HuH-7.5 (cell line): ENCODE data around the gene TMED10.
"Not testable (repeated sequence)": the region's sequence is repeated elsewhere in the genome, so short reads cannot be mapped to it uniquely, and the experiment has no call there.

ENCODE experiments used
- DNase-seq: peaks from one replicate; pipeline ENCODE4 v3.0.0; 2011; ENCODE audit warnings: low spot score

TMED10 gene

DNA sequence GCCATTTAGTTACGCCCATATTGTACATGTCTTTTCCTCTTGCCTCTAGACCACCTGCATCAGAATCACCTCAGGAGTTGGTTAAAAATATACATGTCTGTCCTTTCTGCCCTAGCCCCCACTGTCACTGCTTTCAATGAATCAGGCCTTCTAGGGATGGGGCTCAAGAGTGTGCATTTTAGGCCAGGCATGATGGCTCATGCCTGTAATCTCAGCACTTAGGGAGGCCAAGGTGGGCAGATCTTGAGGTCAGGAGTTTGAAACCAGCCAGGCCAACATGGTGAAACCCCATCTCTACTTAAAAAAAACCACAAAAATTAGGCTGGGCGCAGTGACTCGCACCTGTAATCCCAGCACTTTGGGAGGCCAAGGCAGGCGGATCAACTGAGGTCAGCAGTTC, 13.6 kb upstream of the TMED10 start:
- no peak for DNase-seq

DNA sequence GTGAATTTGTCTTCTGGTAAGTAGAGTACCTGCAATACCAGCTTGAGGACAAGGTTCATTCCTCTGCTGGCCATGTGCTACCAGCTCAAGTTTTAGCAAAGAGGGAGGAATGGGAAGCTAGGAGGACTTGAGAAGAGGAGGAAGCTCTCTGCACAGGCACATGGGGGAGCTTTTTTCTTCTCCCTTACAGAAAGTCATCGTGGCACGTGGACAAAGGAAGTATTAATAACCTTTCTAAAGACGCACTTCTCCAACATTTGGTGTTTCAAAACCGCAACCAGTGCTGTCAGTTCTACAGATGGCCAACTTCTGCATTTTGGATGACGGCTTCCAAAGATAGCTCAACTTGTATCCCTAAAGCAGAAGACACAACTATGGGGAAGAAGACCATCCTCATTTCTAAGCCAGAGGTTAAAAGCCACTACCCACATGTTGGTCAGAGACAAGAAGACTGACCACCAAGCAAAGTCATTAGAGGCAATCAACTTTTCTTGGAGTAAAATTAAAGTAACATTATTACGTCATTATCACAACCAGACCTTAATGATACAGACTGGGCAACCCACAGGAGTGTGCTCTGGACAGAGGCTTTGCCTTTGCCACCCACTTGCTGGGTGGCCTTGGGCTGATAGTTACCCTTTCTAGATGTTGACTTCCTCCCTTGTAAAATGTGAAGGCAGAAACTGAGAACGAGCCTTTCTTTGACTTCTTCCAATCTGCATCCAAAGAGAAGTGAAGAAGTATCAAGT, 12.3 kb upstream of the TMED10 start:
- DNase-seq: no peak

DNA sequence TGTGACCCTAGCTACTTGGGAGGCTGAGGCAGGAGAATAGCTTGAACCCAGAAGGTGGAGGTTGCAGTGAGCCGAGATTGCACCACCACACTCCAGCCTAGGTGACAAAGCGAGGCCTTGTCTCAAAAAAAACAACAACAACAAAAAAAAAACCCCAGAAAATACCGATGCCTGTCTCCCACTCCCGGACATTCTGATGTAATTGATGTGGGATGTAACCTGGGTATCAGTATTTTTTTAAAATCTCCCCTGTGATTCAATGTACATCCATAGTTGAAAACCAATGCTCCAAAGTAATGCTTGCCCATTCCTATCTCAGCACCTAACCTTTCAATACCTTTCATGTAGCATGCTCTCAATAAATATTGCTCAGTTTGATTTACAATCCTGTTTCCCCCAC, 11.7 kb upstream of the TMED10 start:
- no peak for DNase-seq

DNA sequence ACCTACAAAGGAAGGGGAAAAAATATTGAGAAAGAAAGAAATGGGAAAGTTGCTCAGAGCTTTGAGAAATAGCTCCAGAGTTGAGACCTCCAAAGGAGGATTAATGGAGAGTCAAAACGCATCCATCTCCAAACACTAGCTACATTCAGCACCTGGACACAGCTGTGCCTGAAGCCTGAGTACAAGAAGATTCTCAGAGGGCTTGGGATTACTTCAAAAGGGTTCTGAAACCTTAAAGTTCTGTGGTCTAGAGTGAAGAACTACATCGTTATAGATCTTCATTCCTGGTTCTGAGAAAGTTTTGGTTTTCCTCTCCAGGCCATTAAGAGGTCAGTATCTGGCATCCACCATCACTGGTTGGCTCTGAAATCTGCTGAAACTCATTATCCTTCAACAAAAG, 10.5 kb upstream of the TMED10 start:
- no peak for DNase-seq

DNA sequence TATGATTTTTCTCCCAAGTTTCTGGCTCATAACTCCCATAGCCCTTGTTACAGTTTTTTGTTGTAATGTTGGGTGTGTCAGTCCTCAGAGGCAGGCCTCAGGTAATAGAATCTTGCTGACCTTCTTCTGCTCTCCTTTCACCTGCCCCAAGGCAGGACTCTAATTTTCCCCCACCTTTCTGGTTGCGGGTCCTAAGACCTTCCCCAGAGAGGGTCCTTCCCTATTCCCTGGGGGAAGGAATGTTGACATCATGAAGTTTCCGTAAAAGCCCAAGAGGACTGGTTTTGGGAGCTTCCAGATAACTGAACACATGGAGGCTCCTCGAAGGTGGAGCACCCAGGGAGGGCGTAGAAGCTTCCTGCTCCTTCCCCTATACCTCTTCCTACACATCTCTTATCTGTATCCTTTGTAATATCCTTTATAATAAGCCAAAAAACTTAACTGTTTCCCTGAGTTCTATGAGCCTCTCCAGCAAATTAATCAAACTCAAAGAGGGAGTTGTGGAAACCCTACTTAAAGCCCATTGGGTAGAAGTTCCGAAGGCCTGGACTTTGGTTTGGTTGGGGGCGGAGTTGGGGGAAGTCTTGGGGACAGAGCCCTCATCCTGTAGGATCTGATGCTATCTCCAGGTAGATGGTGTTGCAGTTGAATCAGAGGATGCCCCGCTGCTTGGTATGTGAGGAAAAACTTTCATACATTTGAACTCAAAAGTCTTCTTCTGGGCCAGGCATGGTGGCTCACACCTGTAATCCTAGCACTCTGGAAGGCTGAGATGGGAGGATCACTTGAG, 9.0 kb upstream of the TMED10 start:
- DNase-seq: no peak

DNA sequence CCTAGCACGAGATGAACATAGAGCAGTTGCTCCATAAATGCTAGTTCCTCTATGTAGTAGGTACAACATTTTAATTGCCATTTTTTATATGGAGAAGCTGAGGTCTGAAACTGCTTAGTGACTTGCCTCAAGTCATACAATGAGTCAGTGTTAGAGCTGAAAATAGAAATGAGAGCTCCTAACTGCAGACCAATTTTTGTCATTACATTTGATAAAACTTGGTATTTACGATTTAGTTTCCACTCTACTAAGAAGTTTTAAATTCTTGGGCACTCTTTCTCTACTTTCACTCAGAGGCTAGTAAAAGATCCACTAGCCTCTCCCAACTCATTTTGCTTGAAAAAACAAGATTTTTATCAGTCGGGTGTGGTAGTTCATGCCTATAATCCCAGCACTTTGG, 8.1 kb upstream of the TMED10 start:
- no peak for DNase-seq

DNA sequence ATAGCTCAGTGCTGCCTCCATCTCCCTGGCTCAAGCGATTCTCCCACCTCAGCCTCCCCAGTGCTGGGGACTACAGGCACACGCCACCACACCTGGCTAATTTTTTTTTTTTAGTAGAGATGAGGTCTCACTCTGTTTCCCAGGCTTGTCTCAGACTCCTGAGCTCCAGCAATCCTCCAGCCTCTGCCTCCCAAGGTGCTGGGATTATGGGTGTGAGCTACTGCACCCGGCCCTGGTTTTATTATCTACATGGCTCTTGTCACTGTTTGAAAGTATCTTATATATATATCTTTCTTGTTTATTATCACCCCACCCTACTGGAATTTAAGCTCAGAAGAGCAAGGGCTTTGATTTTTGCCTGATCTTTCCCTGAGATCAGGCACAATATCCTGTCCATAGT, 7.6 kb upstream of the TMED10 start:
- DNase-seq: no peak

DNA sequence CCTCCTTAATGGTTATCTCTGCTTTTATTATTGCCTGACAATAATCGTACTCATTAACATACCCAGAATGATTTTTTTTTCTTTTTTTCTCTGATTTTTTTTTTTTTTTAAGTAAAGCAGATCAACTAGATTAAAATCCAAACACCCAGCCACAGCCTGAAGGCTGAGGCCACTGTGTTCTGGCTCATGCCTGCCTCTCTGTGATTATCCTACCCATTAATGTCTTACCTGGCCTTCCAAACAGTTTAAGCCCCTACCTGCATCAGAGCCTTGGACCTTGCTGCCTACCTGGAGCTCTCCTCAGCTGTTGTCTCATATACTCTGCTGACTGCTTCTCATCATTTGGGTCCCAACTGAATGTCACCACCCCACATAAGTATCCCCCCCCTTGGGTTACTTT, 6.8 kb upstream of the TMED10 start:
- DNase-seq: no peak

DNA sequence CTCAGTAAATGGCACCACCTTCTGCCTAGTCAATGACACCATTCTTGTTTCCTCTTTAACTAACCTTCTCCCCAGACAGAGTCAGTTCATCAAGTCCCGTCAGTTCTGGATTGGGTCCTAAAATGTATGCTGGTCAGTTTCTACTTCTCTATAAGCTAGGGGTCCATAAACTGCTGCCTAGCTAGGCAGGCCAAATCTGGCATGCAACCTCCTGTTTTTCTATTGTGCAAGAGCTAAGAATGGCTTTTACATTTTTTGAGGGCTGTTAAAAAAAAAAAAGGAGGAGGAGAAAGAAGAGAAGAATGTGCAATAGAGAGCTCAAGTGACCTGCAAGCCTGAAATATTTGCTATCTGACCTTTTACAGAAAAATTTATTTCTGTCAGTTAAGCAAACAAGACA, 6.4 kb upstream of the TMED10 start:
- DNase-seq: no peak

DNA sequence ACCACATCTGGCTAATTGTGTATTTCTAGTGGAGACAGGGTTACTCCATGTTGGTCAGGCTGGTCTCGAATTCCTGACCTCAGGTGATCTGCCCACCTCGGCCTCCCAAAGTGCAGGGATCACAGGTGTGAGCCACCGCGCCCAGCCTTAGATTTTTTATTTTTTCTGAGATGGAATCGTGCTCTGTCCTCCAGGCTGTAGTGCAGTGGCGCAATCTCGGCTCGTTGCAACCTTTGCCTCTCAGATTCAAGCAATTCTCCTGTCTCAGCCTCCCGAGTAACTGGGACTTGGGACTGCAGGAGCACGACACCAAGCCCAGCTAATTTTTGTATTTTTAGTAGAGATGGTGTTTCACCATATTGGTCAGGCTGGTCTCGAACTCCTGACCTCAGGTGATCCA, 5.8 kb upstream of the TMED10 start:
- not testable (repeated sequence) for DNase-seq

DNA sequence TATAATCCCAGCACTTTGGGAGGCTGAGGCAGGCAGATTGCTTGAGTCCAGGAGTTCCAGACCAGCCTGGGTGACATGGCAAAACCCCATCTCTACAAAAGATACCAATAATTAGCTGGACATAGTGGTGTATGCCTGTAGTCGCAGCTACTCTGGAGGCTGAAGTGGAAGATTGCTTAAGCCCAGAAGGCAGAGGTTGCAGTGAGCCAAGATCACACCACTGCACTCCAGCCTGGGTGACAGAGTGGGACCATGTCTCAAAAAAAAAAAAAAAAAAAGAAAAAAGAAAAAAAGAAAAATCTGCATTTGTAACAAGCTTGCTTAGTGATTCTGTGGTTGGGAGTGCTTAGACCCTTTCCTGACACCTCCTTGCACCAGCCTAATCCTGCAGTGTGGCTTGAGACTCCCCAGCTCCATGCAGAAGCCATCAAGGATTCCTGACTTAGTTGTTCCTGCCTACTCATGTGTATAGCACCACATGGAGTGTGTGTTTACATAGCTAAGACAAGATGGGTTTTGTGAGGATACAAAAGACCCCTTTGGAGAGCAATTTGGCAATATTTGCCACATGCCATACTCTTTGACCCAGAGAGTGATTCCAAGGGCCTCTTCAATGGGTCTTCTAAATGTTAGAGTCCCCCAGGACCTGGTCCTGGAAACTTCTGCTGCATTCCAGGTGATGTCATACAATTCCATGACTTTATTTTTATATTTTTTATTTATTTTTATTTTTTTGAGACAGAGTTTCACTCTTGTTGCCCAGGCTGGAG, 5.1 kb upstream of the TMED10 start:
- no peak for DNase-seq

DNA sequence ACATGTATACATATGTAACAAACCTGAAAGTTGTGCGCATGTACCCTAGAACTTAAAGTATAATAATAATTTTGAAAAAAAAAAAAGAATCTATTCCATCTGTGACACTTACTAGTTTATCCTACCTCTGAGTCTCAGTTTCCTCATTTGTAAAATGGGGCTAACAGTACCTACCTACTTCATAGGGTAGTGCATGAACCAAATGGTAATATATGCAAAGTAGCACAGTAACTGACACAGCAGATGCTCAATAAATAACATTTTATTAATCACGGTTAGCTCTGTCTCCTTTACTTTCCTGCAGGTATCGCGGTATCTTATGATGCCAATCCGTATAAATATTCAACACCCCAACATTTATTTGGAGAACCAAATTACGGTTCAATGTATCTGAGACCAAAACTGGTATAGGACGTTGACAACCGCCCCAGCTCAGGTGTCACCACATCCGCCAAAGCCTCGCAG, 703 bp downstream of the TMED10 start:
- DNase-seq: no peak

DNA sequence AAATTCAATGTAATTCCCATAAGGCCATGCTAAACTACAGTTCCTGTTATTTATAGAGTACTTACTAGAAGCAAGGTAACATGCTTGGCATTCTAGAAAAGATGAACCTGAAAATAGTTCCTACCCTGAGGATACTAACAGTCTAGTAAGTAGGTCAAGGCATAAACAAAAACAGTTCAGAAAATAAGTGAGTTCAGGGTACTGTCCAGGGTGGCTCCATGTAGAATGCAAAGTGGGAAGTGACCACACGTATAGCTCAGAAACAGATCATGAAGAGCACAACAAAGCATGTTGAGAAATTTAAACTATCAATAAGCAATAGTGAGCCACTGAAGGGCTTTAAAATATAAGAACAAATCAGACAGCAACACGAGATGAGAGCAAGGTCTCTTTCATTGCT, 2.3 kb downstream of the TMED10 start:
- no peak for DNase-seq

DNA sequence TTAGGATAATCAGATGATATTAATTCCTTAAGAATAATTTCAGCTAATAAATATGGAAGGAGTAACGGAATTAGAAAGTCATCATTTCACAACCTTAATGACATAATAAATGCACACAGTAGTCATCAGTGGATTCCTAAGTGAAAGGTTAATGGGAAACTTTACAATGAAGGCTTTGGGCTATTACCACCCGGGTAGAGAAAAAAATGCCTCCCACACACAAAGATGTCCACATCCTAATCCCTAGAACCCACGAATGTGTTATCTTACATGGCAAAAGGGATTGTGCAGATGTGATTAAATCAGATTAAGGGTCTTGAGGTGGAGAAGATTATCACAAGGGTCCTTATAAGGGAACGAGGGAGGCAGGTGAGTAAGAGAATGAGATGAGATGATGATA, 5.6 kb downstream of the TMED10 start:
- no peak for DNase-seq

DNA sequence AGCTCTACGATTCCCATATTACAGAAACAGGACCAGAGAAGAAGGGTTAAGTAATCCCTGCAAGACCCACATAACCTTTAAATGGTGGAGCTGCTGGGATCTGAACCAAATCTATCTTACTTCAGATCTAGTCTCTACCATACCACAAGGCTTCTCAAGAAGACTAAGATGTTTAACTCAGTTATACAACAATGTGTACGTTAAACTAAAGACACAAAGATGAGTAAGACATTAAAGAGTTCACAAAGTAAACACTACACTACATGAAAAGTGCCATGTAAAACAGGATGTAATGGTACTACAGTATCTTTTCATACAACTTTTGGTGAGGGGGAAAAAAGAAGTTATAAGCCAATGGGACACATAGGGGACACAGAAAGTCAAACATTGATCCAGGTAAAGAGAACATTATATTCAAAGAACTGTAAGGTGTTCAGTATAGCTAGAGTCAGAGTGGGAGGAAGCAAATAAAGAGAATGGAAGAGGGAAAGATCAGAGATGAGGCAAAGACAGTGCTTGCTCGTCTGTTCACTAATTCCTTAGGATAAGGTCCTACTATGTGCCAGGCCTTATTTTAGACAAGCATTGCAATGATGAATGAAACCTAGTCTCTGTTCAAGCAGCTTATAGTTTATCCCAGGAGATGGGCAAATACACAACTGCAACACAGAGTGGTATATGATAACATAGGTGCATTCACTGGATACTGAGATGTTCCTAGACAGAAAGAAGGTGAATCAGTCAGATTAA, 7.7 kb downstream of the TMED10 start:
- DNase-seq: no peak

DNA sequence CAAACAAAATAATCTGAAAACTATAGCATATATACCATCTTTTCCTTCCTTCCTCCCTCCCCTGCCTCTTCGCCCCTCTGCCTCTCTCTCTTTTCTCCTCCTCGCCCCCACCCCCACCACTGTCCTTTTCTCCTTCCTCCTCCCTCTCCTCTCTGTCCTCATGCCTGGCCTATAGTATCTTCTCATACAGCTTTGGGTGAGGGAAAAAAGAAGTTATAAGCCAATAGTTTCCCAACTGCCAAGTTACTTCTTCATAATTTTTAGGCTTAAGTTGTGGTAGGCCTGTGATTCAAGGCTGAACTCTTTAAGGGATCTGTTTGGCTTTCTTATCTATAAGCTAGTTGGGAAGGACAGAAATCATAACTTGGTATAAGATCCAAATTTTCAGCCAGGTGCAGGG, 9.1 kb downstream of the TMED10 start:
- DNase-seq: no peak

DNA sequence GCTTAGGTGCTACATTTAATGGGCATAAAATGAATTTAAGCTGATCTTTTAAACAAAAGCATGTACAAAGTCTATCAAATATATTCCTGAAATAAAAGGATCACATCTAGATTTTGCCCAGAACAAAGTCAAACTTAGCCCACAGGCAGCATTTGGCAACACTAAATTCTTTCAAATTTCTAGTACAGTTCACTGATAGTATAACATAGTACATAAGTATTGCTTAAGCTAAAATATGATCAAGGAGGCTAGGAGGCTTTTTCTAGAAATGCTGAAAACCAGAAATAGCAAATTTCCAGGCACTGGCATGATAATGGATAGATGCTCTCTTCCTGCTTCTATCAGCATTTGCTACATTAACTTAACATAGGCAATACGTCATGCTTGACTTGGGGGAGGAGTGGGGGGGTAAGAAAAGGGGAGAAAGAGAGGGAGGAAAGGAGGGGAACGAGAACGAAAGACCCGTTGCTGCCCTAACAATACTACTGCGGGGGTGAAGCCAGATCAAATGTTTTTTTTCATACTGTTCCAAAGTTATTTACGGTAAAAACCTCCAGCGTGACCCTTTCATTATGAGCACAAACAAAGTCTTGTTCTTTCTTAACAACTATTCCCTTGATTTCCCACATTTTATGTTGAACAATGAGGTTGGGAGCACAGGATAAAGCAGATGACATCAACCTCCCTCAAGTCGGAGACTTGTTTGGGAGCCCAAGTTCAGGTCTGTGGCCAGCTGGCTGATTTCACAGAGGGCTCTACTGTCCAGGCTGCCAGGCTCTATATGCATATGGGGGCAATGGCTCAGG, 10.6 kb downstream of the TMED10 start:
- no peak for DNase-seq

DNA sequence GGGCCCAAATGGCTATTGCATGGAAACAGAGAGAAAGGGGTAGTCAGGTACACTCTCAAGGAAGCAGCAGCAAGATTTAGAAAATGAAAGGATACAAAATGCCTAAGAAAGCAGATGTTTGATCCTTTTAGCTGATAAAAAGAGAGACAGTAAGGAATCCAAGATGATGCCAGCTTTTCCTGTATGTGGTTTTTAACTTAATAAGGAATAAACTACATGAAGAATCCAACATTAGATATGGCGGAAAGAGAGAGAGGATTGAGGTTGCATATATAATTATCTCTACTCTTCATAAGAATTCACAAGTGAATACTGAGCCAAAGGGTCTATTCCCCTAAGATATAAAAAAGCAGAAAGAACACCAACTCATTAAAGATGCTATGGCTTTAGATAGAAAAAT, 11.6 kb downstream of the TMED10 start:
- no peak for DNase-seq

DNA sequence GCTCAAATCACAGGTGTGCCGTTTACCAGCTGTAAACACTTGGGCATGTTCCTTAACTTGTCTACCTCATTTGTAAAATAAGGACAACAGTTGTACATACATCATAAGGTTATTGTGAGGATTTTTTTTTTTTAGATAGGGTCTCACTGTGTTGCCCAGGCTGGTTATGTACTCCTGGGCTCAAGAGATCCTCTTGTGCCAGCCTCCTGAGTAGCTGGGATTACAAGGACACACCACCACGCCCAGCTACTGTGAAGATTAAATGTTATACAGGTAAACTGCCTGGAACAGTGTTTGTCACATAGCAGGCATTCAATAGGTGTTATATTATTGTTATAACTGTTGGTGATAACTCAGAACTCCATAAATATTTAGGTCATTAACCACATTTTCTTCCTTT, 12.7 kb downstream of the TMED10 start:
- DNase-seq: no peak

DNA sequence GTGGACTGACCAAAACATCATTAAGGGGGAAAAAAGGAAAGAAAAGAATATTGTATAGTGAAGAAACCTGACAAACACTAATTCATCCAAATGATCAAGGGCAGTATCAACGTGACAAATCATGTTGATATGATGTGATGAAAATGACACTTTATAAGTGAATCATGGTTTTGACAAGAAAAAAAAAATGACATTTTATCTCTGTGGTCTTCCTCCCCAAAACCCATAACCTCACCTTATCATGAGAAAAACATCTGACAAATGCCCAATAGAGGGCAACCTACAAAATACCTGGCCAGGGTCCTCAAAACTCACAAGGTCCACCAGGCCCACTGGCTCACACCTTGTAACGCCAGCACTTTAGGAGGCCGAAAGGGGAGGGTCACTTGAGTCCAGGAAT, 13.8 kb downstream of the TMED10 start:
- no peak for DNase-seq

DNA sequence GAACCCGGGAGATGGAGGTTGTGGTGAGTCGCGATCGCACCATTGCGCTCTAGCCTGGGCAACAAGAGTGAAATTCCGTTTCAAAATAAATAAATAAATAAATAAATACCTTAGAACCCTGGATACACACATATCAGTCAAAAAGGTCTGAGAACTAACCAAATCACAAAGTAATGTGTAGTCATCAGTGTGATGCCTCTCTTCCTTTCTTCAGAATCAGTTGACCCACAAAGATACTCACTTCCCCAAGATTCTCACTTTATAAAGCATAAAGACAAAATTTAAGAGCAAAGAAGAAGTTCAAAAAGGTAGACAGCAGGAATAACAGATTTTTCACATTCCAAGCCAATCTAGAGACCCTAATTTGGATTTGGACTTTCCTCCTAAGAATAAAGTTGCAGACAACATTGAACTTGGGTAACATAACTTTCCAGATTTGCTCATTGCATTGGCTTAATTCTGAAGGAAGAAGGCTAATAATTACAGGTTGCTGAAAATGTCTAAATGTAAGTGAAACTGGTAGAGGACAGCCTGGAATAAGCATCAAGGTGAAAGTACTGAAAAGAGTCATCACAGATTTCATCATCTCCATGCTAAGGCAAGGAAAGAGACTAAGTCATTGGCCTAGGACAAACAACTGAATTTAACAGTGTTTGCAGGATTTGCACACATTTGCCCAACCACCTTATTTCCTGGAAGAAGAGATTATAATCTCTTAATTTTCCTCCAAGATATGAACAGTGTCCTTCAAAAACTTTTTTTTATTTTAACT, 17.4 kb downstream of the TMED10 start:
- no peak for DNase-seq
